K562 (cell line): ENCODE results near the gene CNTN6. TPM values are rescaled to one million over a fixed set of nuclear protein-coding genes. Genes with fewer than 3 reads are reported as not detected.

Experiments used
- ATAC-seq: fragments of 200-7000 bp; cut with Tn5 transposase; 3 replicates; pipeline ENCODE4 v1.9.1; 2020; ENCODE audit warnings: moderate library complexity
- BruUV-seq: library from RNA; stranded (reverse); fragments of 400-500 nt; replicated peaks from 2 replicates; lab custom pipeline; 2021; lab: Mats Ljungman, UMichigan
- CTCF ChIA-PET: fragments of 300-600 bp; formaldehyde crosslinking; extraction: SDS; loops from one replicate; lab custom pipeline; 2021; ENCODE audit warnings: low intra/inter-chr PET ratio; lab: Yijun Ruan, JAX
- POLR2A ChIA-PET: fragments of 300-600, 350-650 bp; sonication (Branson Sonifier 250); formaldehyde crosslinking; extraction: SDS; loops from one replicate; lab custom pipeline; 2021; ENCODE audit warnings: antibody characterized with exemption, inconsistent platforms; lab: Yijun Ruan, JAX
- DNase-seq, 4 experiments: peaks; one replicate each; pipeline versions ENCODE4 v3.0.0 to v3.0.0-alpha.2; 2011 to 2018; ENCODE audit warnings: low spot score in 3 of 4, mixed read lengths in 3 of 4; ENCODE audit errors: extremely low read depth in 1 of 4
- FAIRE-seq: peaks from 2 replicates; lab custom pipeline; 2011; peaks lifted over from hg19 to GRCh38; lab: Jason Lieb, UNC
- H2AFZ ChIP-seq: 2 replicates; pipeline ENCODE4 v1.6.0; 2011; ENCODE audit warnings: low read depth, low read length, control low read depth, inconsistent platforms
- H3K27ac ChIP-seq: fragments of 200-600 bp; 3 replicates; pipeline ENCODE4 v1.8.0; 2011; ENCODE audit warnings: low read depth, mild to moderate bottlenecking, control low read depth, inconsistent platforms, low read length, moderate library complexity, mixed read lengths; ENCODE audit errors: extremely low read depth
- H3K27me3 ChIP-seq, 2 experiments: fragments of 300-600 bp in 1 of 2; 2 replicates in 1 of 2; 3 replicates in 1 of 2; pipeline versions ENCODE4 v1.6.0 to v1.8.0; 2011; ENCODE audit warnings: inconsistent platforms in 2 of 2, low read length in 2 of 2, mild to moderate bottlenecking in 1 of 2, mixed read lengths in 1 of 2, moderate library complexity in 1 of 2; ENCODE audit not compliant: control insufficient read depth in 2 of 2, insufficient read depth in 2 of 2
- H3K36me3 ChIP-seq: fragments of 300-600 bp; 3 replicates; pipeline ENCODE4 v1.8.0; 2011; ENCODE audit warnings: mild to moderate bottlenecking, low read length, inconsistent platforms; ENCODE audit not compliant: control insufficient read depth, insufficient read depth
- H3K4me1 ChIP-seq, 2 experiments: fragments of 200-600 bp in 1 of 2; replicated peaks in 1 of 2; 2 replicates in 1 of 2; 3 replicates in 1 of 2; pipeline versions ENCODE4 v1.5.1 to v1.8.0; 2011; ENCODE audit warnings: inconsistent platforms in 2 of 2, low read length in 2 of 2, mild to moderate bottlenecking in 1 of 2, mixed read lengths in 1 of 2, moderate library complexity in 1 of 2; ENCODE audit not compliant: control insufficient read depth in 2 of 2, insufficient read depth in 2 of 2
- H3K4me2 ChIP-seq: 2 replicates; pipeline ENCODE4 v1.6.1; 2011; ENCODE audit warnings: low read length, control low read depth, inconsistent platforms, mixed read lengths; ENCODE audit not compliant: insufficient read depth
- H3K4me3 ChIP-seq: fragments of 200-600 bp; sonication (generic), shearing (Covaris generic); 2 replicates; pipeline ENCODE4 v1.5.1; 2016; ENCODE audit warnings: control low read depth, inconsistent platforms
- H3K79me2 ChIP-seq: fragments of 200-600 bp; 3 replicates; pipeline ENCODE4 v1.8.0; 2011; ENCODE audit warnings: low read length, inconsistent platforms; ENCODE audit not compliant: control insufficient read depth, insufficient read depth
- H3K9ac ChIP-seq, 2 experiments: 2 replicates each; pipeline versions ENCODE4 v1.6.0 to v1.6.1; 2011; ENCODE audit warnings: low read depth in 2 of 2, low read length in 2 of 2, control low read depth in 1 of 2, inconsistent platforms in 1 of 2, mild to moderate bottlenecking in 1 of 2, mixed read lengths in 1 of 2; ENCODE audit not compliant: insufficient read depth in 1 of 2
- H3K9me1 ChIP-seq: one replicate; pipeline ENCODE4 v1.6.0; 2011; ENCODE audit warnings: inconsistent platforms, mild to moderate bottlenecking, low read length, moderate library complexity; ENCODE audit not compliant: control insufficient read depth, insufficient read depth
- H3K9me3 ChIP-seq: replicated peaks from 2 replicates; pipeline ENCODE4 v1.5.1; 2011; ENCODE audit warnings: low read depth, low read length, inconsistent platforms; ENCODE audit not compliant: control insufficient read depth, insufficient read depth
- H4K20me1 ChIP-seq: replicated peaks from 2 replicates; pipeline ENCODE4 v1.6.1; 2011; ENCODE audit warnings: low read length, inconsistent platforms, mixed read lengths; ENCODE audit not compliant: control insufficient read depth, insufficient read depth
- MED1 ChIP-seq: sonication (generic); formaldehyde crosslinking; IDR thresholded peaks from 2 replicates; pipeline ENCODE4 v1.8.1; 2023; ENCODE audit warnings: missing genetic modification reagents, borderline replicate concordance
- NCOA6 ChIP-seq: fragments of 450-650 bp; IDR thresholded peaks from 2 replicates; pipeline ENCODE4 v1.6.1; 2017; ENCODE audit warnings: mild to moderate bottlenecking
- RHOXF2B ChIP-seq: fragments of 250-450 bp; sonication (Bioruptor Pico); conservative IDR thresholded peaks from 2 replicates; pipeline ENCODE4 v1.5.1; 2021
- SIN3A ChIP-seq, 2 experiments: fragments of 150-350 bp in 1 of 2; IDR thresholded peaks; 2 replicates each; pipeline ENCODE4 v1.6.1; 2011 to 2016; ENCODE audit warnings: borderline replicate concordance in 2 of 2, low read depth in 2 of 2, low read length in 2 of 2, mild to moderate bottlenecking in 2 of 2, moderate library complexity in 2 of 2; ENCODE audit not compliant: control insufficient read depth in 1 of 2
- SRSF3 ChIP-seq: fragments of 200-400 bp; formaldehyde crosslinking; IDR thresholded peaks from 2 replicates; pipeline ENCODE4 v1.6.1; 2016; ENCODE audit warnings: mild to moderate bottlenecking, low read length, moderate library complexity; ENCODE audit not compliant: insufficient read depth
- ZNF232 ChIP-seq: sonication (generic); formaldehyde crosslinking; IDR thresholded peaks from 2 replicates; pipeline ENCODE4 v1.8.0; 2022; ENCODE audit warnings: mild to moderate bottlenecking, missing genetic modification reagents
- ZNF311 ChIP-seq: fragments of 250-450 bp; sonication (Bioruptor Pico); IDR thresholded peaks from 2 replicates; pipeline ENCODE4 v1.4.0; 2020; ENCODE audit warnings: mild to moderate bottlenecking, moderate library complexity
- ZSCAN32 ChIP-seq: fragments of 450-650 bp; formaldehyde crosslinking; IDR thresholded peaks from 2 replicates; pipeline ENCODE4 v1.4.0; 2020; ENCODE audit warnings: mild to moderate bottlenecking, moderate library complexity
- WGBS: fragments of 100-300 bp; shearing (Covaris generic); methylation state at CpG from one replicate; pipeline ENCODE4 v1.1.6; 2016; ENCODE audit warnings: low coverage, mixed read lengths; ENCODE audit not compliant: insufficient coverage; ENCODE audit errors: missing lambda C conversion rate; 5-methylcytosine and 5-hydroxymethylcytosine counted together
- in situ Hi-C: fragments of 300-500 bp; cut with MboI; formaldehyde crosslinking; loops from 4 replicates; pipeline ENCODE4 v1.15.0; 2018; ENCODE audit warnings: inconsistent platforms, mixed read lengths
- intact Hi-C: fragments of 100-400 bp; cut with micrococcal nuclease; formaldehyde crosslinking; loops from 2 replicates; pipeline ENCODE4 v1.14.2; 2022
- polyA plus RNA-seq, 8 experiments: library from polyadenylated mRNA; depleted of rRNA in 4 of 8; stranded (reverse) in 5 of 8; unstranded in 3 of 8; fragments of >200 nt; fragmentation: Nextera tagmentation in 2 of 8; fragmentation: Illumina TruSeq in 1 of 8; extraction: Ambion mirVana in 2 of 8; extraction: Trizol in 1 of 8; gene quantifications; 2 replicates each; pipeline versions ENCODE4 v1.2.1 to v1.2.3, GENCODE V29; 2011 to 2014; ENCODE audit warnings: inconsistent platforms in 1 of 8, missing spikeins in 1 of 8
- total RNA-seq, 7 experiments: library from RNA; depleted of rRNA in 6 of 7; stranded (reverse); fragments of >200 nt in 6 of 7; fragmentation: Illumina TruSeq in 2 of 7; extraction: Trizol in 2 of 7; gene quantifications; 2 replicates each; pipeline versions ENCODE4 v1.2.1 to v1.2.3, GENCODE V29; 2011 to 2021; ENCODE audit warnings: low replicate concordance in 1 of 7
- TF ChIP-seq, protein P1 (sequence below): fragments of 450-650 bp; conservative IDR thresholded peaks from 2 replicates; pipeline ENCODE4 v1.6.1; 2016; ENCODE audit warnings: missing genetic modification characterization, low read depth, mild to moderate bottlenecking, missing compliant biosample characterization, moderate library complexity
- TF ChIP-seq, protein P2 (sequence below): fragments of 250-450 bp; sonication (Bioruptor Pico); IDR thresholded peaks from 2 replicates; pipeline ENCODE4 v1.5.0; 2021
- TF ChIP-seq, protein P3 (sequence below): fragments of 450-650 bp; formaldehyde crosslinking; IDR thresholded peaks from 2 replicates; pipeline ENCODE4 v1.4.0; 2022; ENCODE audit warnings: mild to moderate bottlenecking, moderate library complexity
- TF ChIP-seq, protein P4 (sequence below): fragments of 250-450 bp; sonication (Bioruptor Pico); IDR thresholded peaks from 2 replicates; pipeline ENCODE4 v1.4.0; 2020; ENCODE audit warnings: mild to moderate bottlenecking, moderate library complexity
- TF ChIP-seq, protein P5 (sequence below): fragments of 450-650 bp; formaldehyde crosslinking; IDR thresholded peaks from 2 replicates; pipeline ENCODE4 v1.4.0; 2020; ENCODE audit warnings: mild to moderate bottlenecking
- TF ChIP-seq, protein P6 (sequence below): sonication (generic); formaldehyde crosslinking; IDR thresholded peaks from 2 replicates; pipeline ENCODE4 v1.8.0; 2022; ENCODE audit warnings: mild to moderate bottlenecking, missing genetic modification reagents

Gene CNTN6
- total and polyA plus RNA-seq, 9 of the 15 experiments (the other 6 are each of a cell fraction or from before 2014, with no cell fraction given) = not detected

DNA sequence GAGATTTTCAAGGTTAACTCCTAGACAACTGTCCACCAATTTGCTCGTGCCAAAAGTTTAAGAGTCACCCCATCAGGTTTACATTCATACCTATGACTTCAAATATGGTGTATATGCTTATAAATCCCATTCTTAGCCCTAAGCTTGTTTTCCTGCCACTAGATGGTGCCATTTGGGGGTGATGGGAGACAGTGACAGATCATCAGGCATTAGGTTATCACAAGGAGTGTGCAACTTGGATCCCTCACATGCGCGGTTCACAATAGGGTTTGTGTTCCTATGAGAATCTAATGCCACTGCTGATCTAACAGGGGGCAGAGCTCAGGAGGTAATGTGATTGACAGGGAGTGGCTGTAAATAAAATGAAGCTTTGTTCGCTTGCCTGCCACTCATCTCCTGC lies 182.7 kb downstream of the CNTN6 start (continued):
- TF ChIP-seq, protein P1, sequence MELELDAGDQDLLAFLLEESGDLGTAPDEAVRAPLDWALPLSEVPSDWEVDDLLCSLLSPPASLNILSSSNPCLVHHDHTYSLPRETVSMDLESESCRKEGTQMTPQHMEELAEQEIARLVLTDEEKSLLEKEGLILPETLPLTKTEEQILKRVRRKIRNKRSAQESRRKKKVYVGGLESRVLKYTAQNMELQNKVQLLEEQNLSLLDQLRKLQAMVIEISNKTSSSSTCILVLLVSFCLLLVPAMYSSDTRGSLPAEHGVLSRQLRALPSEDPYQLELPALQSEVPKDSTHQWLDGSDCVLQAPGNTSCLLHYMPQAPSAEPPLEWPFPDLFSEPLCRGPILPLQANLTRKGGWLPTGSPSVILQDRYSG (tag) = no peak
- TF ChIP-seq RHOXF2B (CRISPR knock-in tag) = no peak
- TF ChIP-seq, all 486 proteins: peak for 1

DNA sequence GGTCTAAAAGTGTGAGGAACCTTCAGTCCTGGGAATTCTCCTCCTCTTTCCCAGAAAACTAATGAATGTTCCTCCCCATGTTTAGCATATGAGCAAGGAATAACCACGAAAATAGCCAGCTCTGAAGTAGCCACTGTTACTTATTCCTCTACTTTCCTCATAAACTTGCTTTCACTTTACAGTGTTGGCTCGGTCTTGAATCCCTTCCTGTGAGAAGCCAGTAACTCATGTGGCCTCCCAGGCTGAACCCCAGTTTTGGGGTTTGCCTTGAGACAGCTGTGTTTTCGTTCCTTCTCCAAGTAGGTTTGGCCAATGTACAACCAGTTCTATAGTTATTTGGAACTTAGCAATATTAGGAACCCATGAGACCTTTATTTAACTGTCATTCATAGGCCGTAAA lies 195.0 kb downstream of the CNTN6 start:
- ChIA-PET CTCF (no interaction called here), POLR2A (no interaction called here)
- under 1% methylated on average over 4 of the region's 4 CpGs for WGBS
- Histone ChIP-seq H3K4me1 (no peaks in the 10 kb centered on the region), H3K9me3 (no peaks in the 10 kb centered on the region), H3K27me3 (no peaks in the 10 kb centered on the region), H3K79me2 (no peaks in the 10 kb centered on the region), H2AFZ (no peak overlapping the region), H3K4me3 (no peak overlapping the region), H3K27ac (no peak overlapping the region), H3K36me3 (no peaks in the 10 kb centered on the region), H4K20me1 (no peaks in the 10 kb centered on the region), H3K9ac (no peak overlapping the region)
- BruUV-seq = no TSS peak
- in situ Hi-C loops = no loop called here
- ATAC-seq (no peak), FAIRE-seq (no peak)
- intact Hi-C loops = no loop called here
- TF ChIP-seq ZNF232 = no peak
- TF ChIP-seq NCOA6 = no peak
- TF ChIP-seq SIN3A (IDR thresholded peaks at IDR 0.05; ENCODE audit: borderline replicate concordance in 2 of 2, control insufficient read depth in 1 of 2, low read depth in 2 of 2, low read length in 2 of 2) = no peak
- TF ChIP-seq, protein P2, sequence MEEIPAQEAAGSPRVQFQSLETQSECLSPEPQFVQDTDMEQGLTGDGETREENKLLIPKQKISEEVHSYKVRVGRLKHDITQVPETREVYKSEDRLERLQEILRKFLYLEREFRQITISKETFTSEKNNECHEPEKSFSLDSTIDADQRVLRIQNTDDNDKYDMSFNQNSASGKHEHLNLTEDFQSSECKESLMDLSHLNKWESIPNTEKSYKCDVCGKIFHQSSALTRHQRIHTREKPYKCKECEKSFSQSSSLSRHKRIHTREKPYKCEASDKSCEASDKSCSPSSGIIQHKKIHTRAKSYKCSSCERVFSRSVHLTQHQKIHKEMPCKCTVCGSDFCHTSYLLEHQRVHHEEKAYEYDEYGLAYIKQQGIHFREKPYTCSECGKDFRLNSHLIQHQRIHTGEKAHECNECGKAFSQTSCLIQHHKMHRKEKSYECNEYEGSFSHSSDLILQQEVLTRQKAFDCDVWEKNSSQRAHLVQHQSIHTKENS (CRISPR knock-in tag) = no peak
- no peak for TF ChIP-seq SRSF3
- TF ChIP-seq, protein P3, sequence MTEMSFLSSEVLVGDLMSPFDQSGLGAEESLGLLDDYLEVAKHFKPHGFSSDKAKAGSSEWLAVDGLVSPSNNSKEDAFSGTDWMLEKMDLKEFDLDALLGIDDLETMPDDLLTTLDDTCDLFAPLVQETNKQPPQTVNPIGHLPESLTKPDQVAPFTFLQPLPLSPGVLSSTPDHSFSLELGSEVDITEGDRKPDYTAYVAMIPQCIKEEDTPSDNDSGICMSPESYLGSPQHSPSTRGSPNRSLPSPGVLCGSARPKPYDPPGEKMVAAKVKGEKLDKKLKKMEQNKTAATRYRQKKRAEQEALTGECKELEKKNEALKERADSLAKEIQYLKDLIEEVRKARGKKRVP (CRISPR knock-in tag) = no peak
- TF ChIP-seq, protein P4, sequence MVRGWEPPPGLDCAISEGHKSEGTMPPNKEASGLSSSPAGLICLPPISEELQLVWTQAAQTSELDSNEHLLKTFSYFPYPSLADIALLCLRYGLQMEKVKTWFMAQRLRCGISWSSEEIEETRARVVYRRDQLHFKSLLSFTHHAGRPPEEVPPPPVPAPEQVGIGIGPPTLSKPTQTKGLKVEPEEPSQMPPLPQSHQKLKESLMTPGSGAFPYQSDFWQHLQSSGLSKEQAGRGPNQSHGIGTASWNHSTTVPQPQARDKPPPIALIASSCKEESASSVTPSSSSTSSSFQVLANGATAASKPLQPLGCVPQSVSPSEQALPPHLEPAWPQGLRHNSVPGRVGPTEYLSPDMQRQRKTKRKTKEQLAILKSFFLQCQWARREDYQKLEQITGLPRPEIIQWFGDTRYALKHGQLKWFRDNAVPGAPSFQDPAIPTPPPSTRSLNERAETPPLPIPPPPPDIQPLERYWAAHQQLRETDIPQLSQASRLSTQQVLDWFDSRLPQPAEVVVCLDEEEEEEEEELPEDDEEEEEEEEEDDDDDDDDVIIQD (CRISPR knock-in tag) = no peak
- TF ChIP-seq, protein P5, sequence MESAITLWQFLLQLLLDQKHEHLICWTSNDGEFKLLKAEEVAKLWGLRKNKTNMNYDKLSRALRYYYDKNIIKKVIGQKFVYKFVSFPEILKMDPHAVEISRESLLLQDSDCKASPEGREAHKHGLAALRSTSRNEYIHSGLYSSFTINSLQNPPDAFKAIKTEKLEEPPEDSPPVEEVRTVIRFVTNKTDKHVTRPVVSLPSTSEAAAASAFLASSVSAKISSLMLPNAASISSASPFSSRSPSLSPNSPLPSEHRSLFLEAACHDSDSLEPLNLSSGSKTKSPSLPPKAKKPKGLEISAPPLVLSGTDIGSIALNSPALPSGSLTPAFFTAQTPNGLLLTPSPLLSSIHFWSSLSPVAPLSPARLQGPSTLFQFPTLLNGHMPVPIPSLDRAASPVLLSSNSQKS (CRISPR knock-in tag) = no peak
- no peak for TF ChIP-seq MED1 (CRISPR knock-in tag)
- TF ChIP-seq ZNF311 (CRISPR knock-in tag) = no peak
- TF ChIP-seq ZSCAN32 = no peak
- TF ChIP-seq, protein P6, sequence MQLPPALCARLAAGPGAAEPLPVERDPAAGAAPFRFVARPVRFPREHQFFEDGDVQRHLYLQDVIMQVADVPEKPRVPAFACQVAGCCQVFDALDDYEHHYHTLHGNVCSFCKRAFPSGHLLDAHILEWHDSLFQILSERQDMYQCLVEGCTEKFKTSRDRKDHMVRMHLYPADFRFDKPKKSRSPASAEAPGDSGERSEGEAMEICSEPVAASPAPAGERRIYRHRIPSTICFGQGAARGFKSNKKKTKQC (CRISPR knock-in tag) = no peak
- TF ChIP-seq, all 486 proteins: peak for 0
- no peaks in the 10 kb centered on the region for H3K9me1 ChIP-seq
- no peak for DNase-seq
- no peak overlapping the region for H3K4me2 ChIP-seq
